Measurements from ENCODE around the gene HDAC11. TPM values are rescaled to one million over a fixed set of nuclear protein-coding genes. Genes with fewer than 3 reads are reported as not detected.
A peak's percentile ranks its signal among the peaks of the same experiment; 100 is the strongest.
"Not testable (repeated sequence)": the region's sequence is repeated elsewhere in the genome, so short reads cannot be mapped to it uniquely, and the experiment has no call there.

Gene HDAC11, protein sequence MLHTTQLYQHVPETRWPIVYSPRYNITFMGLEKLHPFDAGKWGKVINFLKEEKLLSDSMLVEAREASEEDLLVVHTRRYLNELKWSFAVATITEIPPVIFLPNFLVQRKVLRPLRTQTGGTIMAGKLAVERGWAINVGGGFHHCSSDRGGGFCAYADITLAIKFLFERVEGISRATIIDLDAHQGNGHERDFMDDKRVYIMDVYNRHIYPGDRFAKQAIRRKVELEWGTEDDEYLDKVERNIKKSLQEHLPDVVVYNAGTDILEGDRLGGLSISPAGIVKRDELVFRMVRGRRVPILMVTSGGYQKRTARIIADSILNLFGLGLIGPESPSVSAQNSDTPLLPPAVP
- total RNA-seq = 10 to 100 TPM; 19.4 to 26.9 TPM

DNA sequence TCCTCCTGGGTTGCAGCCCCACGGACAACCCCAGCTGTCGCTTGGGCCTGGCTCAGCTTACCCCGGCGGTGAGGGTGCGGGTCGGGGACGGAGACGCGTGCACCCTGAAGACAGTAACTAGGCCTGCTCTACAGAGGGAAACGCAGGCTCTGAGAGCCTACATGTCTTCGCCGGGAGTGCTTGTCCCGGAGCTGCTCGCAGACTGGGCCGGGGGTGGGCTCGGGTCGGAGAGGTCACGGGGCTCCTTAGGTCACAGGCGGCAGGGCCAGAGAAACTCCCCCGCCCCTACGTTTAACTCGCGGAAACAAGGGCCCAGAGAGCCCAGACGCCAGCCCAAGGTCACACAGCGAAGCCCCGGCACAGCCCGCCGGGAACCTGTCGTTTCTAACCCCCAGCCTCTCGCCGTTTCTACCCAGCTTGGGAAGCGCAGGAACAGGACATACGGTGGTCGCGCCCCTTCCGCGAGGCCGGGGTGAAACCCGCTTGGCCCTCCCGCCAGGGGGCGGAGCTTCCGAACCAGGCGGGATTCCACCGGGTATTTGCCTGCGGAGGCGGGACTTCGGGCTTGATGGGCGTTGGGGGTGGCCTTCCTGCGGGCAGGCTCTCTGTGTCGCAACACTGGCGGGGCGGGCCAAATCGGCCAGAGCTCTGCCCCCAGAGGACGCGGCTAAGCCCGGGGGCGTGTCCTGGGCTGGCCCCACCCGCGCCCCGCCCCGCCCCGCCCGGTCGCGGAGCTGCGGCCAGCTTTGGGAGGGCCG, at the start of gene HDAC11:
TSS of gene HDAC11 (plus strand) at position 725 of the 758 bp plus-strand sequence. CDS start 42 bp downstream, outside the sequence.
- intact Hi-C loops (cut with DNase I) = no loop called here
- no peaks in the 10 kb centered on the region for H3K9me3 ChIP-seq
- H3K36me3 ChIP-seq = no peaks in the 10 kb centered on the region
- under 1% methylated on average over 65 of the region's 67 CpGs for WGBS
- H3K27me3 ChIP-seq (replicated peaks; ENCODE audit: insufficient read depth) = no peaks in the 10 kb centered on the region
- peak; percentile 88 for TF ChIP-seq POLR2A (IDR thresholded peaks at IDR 0.05)
- TF ChIP-seq POLR2AphosphoS5 (IDR thresholded peaks at IDR 0.05) = peak; percentile 89
- TF ChIP-seq, protein P1, sequence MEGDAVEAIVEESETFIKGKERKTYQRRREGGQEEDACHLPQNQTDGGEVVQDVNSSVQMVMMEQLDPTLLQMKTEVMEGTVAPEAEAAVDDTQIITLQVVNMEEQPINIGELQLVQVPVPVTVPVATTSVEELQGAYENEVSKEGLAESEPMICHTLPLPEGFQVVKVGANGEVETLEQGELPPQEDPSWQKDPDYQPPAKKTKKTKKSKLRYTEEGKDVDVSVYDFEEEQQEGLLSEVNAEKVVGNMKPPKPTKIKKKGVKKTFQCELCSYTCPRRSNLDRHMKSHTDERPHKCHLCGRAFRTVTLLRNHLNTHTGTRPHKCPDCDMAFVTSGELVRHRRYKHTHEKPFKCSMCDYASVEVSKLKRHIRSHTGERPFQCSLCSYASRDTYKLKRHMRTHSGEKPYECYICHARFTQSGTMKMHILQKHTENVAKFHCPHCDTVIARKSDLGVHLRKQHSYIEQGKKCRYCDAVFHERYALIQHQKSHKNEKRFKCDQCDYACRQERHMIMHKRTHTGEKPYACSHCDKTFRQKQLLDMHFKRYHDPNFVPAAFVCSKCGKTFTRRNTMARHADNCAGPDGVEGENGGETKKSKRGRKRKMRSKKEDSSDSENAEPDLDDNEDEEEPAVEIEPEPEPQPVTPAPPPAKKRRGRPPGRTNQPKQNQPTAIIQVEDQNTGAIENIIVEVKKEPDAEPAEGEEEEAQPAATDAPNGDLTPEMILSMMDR (IDR thresholded peaks at IDR 0.05) = peak; percentile 17 to 75 (median 62)
- DNase-seq (ENCODE audit: low spot score) = peak; percentile 99
- peak within 1 kb of the TSS; percentile 85 for H3K27ac ChIP-seq
- H3K4me1 ChIP-seq (replicated peaks) = no peaks in the 10 kb centered on the region
- peak within 1 kb of the TSS; percentile 58 to 85 for H3K4me3 ChIP-seq

DNA sequence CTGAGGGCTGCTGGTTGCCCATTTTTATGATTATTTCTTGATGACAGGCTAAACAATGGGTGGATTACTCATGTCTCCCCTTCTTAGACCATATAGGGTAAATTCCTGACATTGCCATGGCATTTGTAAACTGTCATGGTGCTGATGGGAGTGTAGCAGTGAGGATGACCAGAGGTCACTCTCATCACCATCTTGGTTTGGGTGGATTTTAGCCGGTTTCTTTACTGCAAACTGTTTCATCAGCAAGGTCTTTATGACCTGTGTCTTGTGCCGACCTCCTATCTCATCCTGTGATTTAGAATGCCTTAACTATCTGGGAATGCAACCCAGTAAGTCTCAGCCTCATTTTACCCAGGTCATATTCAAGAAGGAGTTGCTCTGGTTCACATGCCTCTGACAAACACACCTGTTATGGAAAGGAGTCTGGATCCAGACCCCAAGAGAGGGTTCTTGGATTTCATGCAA, 49.7 kb upstream of the HDAC11 start:
- H3K27ac ChIP-seq; H3K4me3 ChIP-seq; DNase-seq (ENCODE audit: low spot score); H3K36me3 ChIP-seq; H3K27me3 ChIP-seq (replicated peaks; ENCODE audit: insufficient read depth); H3K4me1 ChIP-seq (replicated peaks); intact Hi-C loops (cut with DNase I); H3K9me3 ChIP-seq: not testable (repeated sequence)
- 68% methylated on average over 2 of the region's 2 CpGs for WGBS

DNA sequence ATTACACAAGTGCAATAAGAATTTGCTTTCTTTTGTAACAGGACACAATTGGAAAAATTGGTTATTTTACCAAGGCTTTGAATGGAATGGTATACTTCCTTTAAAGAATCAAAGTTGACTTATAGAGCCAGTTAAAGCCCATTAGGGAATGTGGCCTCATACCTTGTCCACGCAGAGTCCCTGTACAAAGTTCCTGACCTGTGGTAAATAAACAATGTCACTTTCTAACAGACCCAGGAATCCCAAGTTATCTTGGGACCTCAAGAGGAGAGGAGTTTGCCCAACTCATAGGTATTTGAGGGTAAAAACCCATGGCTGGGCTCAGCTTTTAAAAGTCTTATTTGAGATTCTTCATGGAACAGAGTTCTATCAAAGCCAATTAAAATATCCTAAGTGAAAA, 48.0 kb upstream of the HDAC11 start:
- TF ChIP-seq, protein P1 (IDR thresholded peaks at IDR 0.05) = no peak
- WGBS = 72% methylated on average over 1 of the region's 1 CpG
- DNase-seq (ENCODE audit: low spot score) = no peak
- Histone ChIP-seq H3K27me3 (replicated peaks; ENCODE audit: insufficient read depth) (peaks cover 4% of the 10 kb centered on the region), H3K27ac (no peak overlapping the region), H3K36me3 (no peaks in the 10 kb centered on the region), H3K4me3 (no peak overlapping the region), H3K9me3 (no peaks in the 10 kb centered on the region), H3K4me1 (replicated peaks) (no peaks in the 10 kb centered on the region)
- intact Hi-C loops (cut with DNase I) = no loop called here

DNA sequence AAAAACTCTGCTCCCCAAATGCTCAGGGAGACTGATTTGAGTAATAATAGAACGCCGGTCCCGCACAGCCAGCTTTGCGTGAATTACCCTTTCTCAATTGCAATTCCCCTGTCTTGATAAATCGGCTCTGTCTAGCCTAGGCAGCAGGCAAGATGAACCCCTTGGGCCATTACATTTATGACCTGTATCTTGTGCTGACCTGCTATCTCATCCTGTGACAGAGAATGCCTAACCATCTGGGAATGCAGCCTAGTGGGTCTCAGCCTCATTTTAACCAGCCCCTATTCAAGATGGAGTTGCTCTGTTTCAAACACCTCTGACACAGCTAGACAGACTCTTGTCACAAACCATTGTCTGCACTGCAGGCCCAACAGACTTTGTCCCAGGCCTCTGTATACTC, 46.2 kb upstream of the HDAC11 start:
- WGBS = 63% methylated on average over 5 of the region's 5 CpGs
- TF ChIP-seq POLR2A (IDR thresholded peaks at IDR 0.05) (no peak), POLR2AphosphoS5 (IDR thresholded peaks at IDR 0.05) (no peak)
- TF ChIP-seq, protein P1 (IDR thresholded peaks at IDR 0.05) = no peak
- Histone ChIP-seq H3K9me3 (no peaks in the 10 kb centered on the region), H3K4me1 (replicated peaks) (no peaks in the 10 kb centered on the region), H3K36me3 (no peaks in the 10 kb centered on the region), H3K27ac (no peak overlapping the region), H3K4me3 (no peak overlapping the region), H3K27me3 (replicated peaks; ENCODE audit: insufficient read depth) (peaks cover 4% of the 10 kb centered on the region)
- intact Hi-C loops (cut with DNase I) = no loop called here
- no peak for DNase-seq (ENCODE audit: low spot score)

DNA sequence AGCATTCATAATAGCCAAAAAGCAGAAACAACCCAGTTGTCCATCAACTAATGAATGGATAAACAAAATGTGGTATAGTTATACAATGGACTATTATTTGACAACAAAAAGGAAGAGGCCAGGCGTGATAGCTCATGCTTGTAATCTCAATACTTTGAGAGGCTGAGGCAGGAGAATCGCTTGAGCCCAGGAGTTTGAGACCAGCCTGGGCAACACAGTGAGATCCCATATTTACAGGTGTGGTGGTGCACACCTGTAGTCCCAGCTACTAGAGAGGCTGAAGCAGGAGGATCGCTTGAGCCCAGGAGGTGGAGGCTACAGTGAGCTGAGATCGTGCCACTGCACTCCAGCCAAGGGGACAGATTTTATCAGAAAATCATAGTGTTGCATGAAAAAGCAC, 43.9 kb upstream of the HDAC11 start:
- H3K4me1 ChIP-seq (replicated peaks); DNase-seq (ENCODE audit: low spot score); H3K36me3 ChIP-seq; H3K4me3 ChIP-seq; H3K9me3 ChIP-seq; H3K27me3 ChIP-seq (replicated peaks; ENCODE audit: insufficient read depth); H3K27ac ChIP-seq; intact Hi-C loops (cut with DNase I): not testable (repeated sequence)
- WGBS = 78% methylated on average over 4 of the region's 4 CpGs

All from prostate gland (tissue), 2 donors.